ENCODE results near the gene PRKG2.
"Not testable (repeated sequence)": the region's sequence is repeated elsewhere in the genome, so short reads cannot be mapped to it uniquely, and the experiment has no call there.

The PRKG2 gene, protein sequence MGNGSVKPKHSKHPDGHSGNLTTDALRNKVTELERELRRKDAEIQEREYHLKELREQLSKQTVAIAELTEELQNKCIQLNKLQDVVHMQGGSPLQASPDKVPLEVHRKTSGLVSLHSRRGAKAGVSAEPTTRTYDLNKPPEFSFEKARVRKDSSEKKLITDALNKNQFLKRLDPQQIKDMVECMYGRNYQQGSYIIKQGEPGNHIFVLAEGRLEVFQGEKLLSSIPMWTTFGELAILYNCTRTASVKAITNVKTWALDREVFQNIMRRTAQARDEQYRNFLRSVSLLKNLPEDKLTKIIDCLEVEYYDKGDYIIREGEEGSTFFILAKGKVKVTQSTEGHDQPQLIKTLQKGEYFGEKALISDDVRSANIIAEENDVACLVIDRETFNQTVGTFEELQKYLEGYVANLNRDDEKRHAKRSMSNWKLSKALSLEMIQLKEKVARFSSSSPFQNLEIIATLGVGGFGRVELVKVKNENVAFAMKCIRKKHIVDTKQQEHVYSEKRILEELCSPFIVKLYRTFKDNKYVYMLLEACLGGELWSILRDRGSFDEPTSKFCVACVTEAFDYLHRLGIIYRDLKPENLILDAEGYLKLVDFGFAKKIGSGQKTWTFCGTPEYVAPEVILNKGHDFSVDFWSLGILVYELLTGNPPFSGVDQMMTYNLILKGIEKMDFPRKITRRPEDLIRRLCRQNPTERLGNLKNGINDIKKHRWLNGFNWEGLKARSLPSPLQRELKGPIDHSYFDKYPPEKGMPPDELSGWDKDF

DNA sequence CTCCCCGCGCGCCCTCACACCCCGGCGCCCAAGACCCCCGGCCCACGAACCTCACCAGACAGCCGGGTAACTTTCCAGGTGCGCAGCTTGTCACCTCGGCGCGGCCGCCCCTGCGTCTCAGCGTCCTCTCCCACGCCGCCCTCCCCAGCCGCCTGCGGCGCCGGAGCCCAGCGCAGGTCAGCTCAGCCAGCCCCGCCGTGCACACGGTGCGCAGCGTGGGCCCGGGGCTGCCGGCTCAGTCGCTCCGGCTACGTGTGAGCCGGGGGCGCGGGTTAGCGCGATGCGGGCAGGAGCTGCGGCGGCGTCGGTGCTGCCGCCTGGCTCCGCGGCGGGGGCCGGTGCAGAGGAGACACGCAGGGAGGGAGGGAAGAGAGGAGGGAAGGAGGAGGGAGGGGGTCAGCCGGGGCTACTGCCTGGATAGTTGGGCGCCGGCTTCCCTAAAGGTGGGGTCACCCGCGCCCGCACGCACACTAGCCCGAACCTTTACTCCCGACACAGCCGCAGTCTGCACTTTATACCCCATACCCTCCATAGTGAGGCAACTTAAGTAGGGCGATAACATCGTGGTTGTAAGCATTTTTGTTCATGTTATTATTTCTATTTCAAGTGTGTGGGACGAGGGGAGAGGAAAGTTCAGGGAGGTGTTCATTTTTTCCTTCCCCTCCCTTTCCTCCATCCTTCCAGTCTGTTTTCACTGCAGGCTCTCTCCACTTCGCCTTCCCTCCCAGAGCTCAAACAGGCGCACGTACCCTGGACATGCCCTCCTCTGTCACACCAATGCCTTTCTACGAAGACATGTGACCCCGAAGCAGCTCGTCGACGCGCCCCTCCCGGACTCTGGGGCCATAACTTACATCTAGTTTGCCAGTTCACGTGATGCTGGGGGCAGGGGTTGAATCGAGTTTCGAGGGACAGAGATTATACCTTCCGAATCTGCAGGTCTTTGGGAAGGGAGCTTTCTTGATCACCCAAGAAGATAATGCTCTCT is at the start of gene PRKG2:
TSS of gene PRKG2 (minus strand) at position 342 of the 988 bp plus-strand sequence. CDS start 10,175 bp downstream, outside the sequence.
- no peak for DNase-seq

DNA sequence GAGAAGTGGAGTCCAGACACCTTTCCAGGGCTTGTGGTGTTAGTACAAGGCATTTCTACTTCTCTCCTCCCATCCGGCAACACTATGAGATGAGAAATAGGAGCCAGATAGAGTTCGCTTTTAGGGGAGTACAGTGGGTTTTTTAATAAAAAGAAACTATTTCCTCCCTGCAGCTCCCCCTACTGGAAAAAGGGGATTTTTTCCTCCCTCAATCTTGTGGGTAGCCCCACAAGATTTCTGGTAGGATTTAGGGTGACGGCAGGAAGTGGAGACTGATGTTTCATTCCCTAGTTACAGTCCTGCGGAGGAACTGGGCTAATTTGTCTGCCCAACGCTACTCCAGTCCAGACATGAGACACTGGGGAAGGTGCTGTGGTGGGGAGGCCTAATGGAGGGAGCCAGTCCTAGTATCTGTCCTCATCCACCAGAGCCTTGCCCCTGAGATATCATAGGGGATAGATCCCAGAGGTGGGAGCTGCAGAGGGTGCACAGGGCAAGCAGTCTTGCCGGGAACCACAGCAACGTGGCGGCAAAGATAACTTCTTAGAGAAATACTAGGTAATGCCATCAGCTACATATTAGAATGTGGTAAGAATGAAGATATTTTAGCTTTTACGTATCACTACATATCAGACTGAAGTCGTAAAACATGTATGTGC is 45.5 kb upstream of the PRKG2 start:
- DNase-seq: no peak

DNA sequence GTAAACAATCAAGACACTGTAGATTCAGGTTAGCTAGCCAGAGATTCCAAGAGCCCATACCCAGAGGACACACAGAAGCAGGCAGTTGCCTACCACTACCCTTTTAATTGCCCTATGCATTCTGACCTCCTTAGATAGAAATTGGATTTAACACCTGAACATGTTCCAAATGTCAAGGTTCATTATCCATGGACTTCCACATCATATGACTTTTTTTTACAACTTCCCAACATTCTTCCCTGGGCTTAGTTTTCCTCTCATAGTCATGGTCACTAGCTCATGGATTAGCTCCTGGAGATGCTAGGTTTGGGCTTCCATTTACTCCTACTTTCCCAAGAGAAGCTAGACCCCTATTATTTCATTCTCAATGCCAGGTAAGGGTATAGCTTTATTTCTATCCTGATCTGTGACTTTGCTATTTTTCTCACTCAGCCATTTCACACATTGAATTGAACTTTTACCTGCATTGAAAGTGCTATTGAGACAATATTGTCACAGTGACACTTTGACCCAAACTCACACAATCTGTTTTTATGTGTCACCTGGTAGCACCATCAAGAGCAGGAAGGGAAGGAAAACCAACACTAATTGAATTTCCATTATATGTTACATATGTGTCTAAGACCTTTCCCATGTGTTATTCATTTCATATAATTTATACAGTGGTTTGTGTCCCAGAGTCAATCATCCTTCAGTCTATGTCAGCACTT is 44.0 kb upstream of the PRKG2 start:
- DNase-seq: no peak

DNA sequence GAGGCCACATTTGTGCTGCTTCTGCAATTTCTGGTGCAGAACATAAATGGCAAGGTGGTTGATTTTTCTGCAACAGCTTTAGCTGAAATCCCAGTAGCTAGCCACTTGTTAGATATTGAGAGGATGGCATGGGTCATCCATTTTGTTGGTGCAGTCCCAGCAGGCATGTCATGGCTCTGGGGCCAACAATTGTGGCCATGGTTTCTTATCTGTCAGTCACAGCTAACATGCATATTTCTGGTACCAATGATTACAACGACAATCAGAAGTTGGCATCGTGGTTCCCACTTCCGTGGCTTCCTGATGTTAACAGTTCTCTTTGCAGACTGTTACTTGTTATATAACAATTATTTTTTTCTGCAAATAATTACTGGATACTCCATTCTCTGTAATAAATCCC is 42.8 kb upstream of the PRKG2 start:
- DNase-seq: no peak

DNA sequence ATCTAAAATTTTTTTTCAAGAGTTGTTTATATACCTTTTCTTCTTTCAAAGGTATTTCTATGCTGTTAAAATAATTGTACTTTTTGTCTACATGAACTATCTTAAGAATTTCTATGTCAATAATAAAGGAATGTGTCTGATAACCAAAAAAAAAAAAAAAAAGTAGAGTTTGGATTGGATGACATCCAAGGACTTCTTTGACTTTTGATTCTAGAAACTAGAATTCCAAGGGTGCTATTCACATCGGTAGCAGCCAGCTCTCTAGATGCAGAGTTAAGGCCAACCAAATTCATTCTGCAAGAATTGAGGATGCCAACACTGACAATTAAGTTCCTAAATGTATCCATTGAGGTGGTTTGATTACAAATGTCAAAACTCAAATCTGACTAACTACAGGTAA is 42.0 kb upstream of the PRKG2 start:
- DNase-seq: no peak

DNA sequence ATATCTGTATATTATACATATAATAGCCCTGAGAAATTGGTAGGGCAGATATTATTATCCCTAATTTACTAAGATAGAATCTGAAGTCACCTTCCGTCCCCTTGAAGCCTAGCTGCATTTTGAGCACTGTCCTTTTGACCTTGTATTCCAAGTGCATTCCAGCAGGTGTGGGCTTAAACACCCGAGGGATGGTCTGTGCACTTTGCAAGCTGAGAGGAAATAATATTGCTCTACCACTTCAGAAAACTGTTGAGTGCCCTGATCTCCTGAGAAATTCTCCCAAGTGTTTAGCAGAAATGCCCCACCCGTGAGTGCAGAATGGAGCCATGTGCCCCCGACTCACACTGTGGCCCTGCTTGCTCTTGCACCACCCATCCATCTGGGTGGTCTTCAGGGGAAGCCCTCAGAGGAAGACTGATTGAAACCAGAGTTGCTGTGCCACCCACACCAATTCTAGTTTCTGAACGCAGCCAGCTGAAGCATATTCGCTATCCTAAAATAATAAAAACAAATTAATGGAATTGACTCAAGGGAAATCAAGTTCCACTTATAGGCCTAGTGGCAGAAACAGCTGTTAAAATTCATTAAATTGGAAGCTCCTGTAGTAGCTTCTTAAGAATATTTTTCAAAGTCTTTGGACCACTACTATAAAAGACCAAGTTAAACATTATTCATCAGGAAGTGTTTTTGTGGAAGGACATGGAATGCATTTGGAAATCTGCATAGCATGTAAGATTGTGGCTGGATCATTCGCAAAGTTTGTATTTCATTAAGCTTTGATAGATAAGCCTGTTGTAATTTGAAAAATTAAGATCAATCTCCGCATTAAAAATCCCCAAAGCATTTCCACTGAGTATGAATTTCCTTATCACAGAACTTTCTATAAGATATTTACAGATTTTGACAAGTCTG is 41.3 kb upstream of the PRKG2 start:
- no peak for DNase-seq

DNA sequence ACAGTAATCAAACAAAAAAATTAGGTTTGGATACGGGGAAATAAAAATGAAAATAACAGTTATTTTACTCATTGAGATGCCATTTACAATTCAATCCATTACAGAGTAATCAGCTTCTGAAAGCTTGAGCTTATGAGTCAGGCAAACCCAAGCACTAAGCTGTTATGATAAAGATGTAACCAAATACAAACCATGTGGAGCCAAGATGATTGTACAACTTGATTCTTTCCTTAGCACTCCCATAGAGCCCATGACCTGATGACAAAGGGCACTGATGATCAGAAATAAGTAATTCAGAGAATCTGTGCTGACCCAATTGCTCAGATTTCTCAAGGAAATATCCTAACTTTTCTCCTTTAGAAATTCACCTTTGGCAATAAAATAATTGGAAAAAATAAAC is 40.5 kb upstream of the PRKG2 start:
- no peak for DNase-seq

DNA sequence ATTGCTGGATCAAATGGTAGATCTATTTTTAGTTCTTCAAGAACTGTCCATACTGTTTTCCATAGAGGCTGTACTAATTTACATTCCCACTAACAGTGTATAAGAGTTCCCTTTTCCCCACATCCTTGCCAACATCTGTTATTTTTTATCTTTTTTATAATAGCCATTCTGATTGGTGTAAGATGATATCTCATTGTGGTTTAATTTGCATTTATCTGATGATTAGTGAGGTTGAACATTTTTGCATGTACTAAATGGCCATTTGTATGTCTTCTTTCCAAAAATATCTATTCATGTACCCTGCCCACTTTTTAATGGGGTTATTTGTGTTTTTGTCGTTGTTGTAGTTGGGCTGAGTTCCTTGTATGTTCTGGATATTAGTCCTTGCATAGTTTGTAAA is 35.4 kb upstream of the PRKG2 start:
- DNase-seq: no peak

DNA sequence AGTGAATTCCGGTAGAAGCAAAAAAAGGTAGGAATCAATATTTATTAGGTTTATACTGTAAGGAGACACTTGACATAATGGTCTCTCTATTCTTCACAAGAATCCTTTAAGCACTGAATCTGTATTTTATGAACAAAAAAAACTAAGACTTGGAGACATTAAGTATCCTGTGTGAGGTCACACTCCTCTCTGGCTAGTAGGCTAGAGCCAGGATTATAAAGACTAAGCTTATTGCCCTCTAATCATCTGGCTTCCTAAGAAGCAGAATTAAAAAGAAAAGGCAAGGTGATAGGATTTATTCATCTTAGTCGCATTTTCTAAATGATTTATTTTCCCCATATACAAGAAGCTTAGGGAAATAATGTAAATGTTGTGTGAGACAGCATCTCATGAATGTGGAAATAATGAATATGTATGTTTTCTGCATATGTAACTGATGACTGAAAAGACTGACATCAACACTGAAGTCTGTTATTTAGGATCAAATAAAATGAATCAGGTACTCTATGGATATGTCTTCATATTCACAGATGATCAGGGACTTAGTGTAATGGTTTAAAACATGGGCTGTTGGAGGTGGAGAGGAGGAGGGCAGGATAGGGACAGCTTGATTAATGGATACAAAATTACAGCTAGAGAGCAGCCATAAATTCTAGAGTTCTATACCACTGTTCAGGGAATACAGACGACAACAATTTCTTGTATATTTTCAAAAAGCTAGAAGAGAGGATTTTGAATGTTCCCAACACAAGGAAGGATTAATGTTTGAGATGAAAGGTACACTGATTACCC is 30.4 kb upstream of the PRKG2 start:
- DNase-seq: no peak

DNA sequence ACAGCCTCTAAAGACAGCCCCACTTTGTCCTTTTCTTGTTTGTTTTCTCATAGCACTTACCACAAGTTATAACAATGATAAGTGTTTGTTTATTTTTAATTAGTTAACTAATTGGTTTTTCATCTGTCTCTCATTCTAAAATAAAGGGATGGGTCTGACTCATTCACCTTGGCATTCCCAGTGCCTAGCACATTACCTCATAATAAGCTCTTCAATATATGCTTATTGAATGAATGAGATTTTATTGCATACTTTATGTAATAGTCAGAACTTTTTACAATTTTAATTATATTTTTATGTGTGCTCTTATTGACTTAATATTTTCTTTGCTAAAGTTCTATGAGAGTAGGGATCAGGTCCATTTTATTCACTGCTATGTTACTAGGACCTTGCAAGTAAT is 22.8 kb upstream of the PRKG2 start:
- no peak for DNase-seq

DNA sequence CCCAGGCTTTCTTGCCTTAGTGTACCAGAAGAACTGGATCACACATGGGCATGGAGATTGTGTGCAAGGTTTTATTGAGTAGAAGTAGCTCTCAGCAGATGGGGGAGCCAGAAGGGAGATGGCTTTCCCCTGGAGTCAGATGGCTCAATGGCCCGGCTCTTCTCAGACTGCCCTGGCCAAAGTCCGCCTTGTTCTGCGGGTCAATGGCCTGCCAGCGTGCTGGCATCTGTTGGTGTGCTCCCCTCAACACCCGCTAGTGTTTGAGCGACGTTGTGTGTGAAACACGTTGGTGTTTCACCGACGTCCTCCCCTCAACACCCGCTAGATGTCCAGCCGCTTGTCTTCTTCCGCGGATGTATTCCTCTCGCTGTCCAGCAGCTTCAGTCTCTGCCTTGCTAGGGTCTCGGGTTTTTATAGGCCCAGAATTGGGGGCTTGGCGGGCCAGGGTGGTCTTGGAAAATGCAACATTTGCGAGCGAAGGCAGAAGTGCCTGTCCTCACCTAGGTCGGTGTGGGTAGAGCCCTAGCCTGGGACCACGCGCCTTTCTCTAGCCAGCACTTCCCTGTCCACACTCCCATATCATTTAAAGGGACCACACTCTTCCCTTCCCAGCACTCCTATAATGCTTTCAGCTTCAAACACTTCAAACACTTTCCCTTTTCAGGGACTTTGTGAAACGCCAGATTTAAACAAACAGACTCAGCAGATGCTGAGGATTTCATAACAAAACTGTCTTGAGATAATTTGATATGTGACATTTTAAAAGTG is 21.1 kb upstream of the PRKG2 start:
- no peak for DNase-seq

DNA sequence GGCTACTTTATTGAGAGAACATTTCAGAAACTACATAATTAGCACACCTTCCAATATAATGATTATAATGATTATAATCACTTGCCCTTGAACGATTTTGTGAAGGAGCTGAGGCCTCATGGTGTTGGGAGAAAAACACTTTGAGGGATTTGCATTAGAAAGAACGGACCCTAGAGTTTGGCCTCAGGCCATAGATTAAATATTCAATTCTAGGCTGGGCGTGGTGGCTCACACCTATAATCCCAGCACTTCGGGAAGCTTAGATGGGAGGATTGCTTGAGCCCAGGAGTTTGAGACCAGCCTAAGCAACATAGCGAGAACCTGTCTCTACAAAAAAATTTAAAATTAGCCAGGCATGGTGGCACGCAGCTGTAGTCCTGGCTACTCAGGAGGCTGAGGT is 12.9 kb upstream of the PRKG2 start:
- DNase-seq: no peak

DNA sequence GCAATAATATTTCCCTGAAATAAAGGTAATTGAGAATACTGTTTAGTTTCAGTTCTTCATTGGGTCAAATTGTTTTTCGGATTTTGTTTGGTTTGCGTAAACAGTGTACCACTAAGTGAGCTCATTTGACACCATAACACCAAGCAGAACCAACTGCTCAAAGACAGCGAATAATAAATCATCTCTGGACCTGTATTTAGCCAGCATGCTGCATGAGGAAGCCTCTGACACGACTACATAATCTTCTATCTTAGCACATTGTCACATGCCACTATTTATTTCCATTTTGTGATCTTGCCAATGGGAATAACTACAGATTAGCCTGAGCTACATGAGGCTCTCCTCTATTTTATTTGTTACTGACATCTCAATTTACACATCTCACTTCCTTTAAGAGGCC is 12.1 kb upstream of the PRKG2 start:
- no peak for DNase-seq

DNA sequence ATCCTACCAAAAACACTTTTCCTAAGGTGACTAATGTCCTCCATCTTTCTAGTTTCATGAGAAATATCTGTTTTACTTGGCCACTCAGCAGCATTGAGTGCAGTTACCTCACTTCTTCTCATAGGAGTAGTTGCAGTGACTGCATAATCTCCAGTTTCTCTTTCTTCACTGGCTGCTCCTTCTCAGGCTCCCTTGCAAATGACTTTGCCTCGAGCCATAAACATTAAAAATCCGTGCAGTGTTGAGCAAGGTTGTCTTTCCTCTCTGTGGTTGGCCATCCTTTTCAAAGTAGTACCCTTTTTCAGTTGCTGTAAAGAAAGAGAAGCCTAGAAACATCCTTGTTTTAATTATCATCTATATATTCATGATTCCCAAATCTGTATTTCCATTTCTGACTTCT is 10.2 kb upstream of the PRKG2 start:
- no peak for DNase-seq

DNA sequence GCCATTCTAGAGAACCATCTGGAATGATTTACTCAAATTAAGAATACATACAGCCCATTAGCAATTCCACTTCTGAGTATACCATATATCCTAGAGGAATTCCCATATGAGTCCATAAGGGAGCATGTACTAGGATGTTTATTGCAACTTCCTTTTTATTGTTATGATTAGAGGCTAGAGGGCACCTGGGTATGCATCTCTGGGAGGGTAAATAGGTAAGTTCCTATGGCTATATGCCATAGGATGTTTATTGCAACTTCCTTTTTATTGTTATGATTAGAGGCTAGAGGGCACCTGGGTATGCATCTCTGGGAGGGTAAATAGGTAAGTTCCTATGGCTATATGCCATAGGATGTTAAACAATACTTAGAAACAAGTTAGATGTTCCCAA is 7.1 kb upstream of the PRKG2 start:
- not testable (repeated sequence) for DNase-seq

DNA sequence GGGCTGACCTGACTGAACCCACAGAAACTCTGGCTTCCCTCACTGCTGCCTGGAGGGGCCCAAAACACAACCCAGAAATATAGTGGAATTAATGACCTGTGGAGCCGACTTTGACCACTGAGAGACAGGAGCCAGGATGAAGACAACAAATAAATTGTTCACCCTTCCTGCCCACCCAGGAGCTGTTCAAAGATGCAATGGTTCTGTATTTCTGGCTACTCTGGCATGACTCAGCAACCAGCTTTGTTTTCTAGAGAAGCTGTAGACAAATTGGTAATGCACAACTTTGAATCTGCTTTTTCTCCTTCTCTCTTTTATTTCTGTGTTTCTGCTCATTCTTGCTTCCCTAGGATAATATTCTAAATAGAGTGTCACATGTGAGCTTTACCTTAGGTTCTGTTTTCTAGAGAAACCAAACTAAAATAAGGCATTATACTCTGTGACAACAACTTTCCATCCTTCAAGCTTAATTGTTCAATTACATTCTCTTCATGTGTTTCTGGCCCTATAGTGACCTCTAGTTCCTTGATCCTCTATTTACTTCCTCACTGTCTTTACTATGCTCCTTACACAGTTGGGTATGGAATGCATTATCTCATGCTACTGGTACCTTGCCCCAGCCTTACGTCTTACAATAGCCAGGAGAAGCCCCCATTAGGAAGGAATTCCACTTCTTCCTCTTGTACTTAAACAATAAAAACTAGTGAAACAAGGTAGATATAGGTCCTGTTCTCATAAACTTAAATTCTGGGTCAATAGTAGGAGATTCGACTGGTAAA is 6.5 kb upstream of the PRKG2 start:
- DNase-seq: no peak

DNA sequence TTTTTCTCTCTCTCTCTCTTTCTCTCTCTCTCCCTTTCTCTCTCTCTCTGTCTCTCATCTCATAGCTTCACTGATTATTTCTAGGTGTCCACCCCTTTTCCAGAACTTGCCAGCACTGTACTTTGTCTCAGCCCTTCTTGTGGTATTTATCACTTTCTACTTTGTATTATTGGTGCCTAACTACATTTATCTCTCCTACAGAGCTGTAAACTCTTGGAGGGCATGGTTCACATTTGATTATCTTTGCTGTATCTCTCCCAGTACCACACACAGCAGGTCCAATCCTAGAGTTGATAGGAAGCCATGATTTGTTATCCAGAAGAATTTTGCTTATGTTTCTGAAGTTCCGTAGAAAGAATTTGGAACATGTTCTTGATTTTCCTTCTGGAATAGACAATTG is 5.2 kb upstream of the PRKG2 start:
- no peak for DNase-seq

DNA sequence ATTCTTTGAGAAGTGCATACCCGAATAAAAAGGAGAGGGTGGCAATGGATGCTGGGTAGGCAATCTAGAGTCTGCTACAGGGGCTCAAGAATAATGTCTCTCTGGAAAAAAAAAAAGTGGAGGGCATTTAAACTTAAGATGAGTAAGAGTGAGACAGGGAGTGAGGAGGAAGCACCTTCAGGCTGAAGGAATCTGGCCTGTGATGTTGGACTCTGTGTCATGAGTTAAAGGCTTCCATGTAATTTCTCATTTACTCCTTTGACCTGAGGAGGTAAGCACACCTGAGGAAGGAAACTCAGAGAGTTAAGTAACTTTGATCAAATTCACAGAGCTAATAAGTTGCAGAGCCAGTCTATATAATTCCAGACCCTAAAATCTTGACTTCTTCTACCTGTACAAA is 3.2 kb upstream of the PRKG2 start:
- DNase-seq: no peak

All from stimulated activated naive CD4-positive, alpha-beta T cell (primary cell).